ENCODE results near the gene PDILT.

GRCh38 chr16:20369452-20370054, 35.0 kb downstream of the PDILT start:
- TF ChIP-seq CTCF (conservative IDR thresholded peaks at IDR 0.05; ENCODE audit: low read depth, low read length): no peak
- TF ChIP-seq EZH2 (IDR thresholded peaks at IDR 0.05; ENCODE audit: low read length, unreplicated experiment): no peak
